Mucosa of stomach (tissue), 1 donor: ENCODE results near the gene ID4.

Source experiments
- H3K27me3 ChIP-seq: one replicate; pipeline ENCODE4 v1.7.0; 2013; ENCODE audit warnings: mild to moderate bottlenecking, low read length; ENCODE audit not compliant: control insufficient read depth, insufficient read depth
- H3K36me3 ChIP-seq: one replicate; pipeline ENCODE4 v1.7.0; 2013; ENCODE audit warnings: low read length; ENCODE audit not compliant: control insufficient read depth, insufficient read depth
- H3K4me1 ChIP-seq: one replicate; pipeline ENCODE4 v1.7.0; 2013; ENCODE audit warnings: mild to moderate bottlenecking, low read length; ENCODE audit not compliant: control insufficient read depth, insufficient read depth
- H3K4me3 ChIP-seq: one replicate; pipeline ENCODE4 v1.7.0; 2013; ENCODE audit warnings: low read length
- H3K9ac ChIP-seq: one replicate; pipeline ENCODE4 v1.7.0; 2013; ENCODE audit warnings: mild to moderate bottlenecking, low read length, moderate library complexity
- H3K9me3 ChIP-seq: one replicate; pipeline ENCODE4 v1.7.0; 2013; ENCODE audit warnings: mild to moderate bottlenecking, low read length, moderate library complexity; ENCODE audit not compliant: control insufficient read depth
- donor health status: Pancreatic carcinoma.

Gene ID4

GRCh38 chr6:19806971-19807396 lies 30.2 kb upstream of the ID4 start:
- H3K27me3 ChIP-seq = no peaks in the 10 kb centered on the region
- H3K4me1 ChIP-seq = peaks cover 26% of the 10 kb centered on the region
- H3K9me3 ChIP-seq = no peaks in the 10 kb centered on the region
- no peaks in the 10 kb centered on the region for H3K36me3 ChIP-seq
- H3K9ac ChIP-seq = no peak overlapping the region
- H3K4me3 ChIP-seq = no peak overlapping the region

DNA sequence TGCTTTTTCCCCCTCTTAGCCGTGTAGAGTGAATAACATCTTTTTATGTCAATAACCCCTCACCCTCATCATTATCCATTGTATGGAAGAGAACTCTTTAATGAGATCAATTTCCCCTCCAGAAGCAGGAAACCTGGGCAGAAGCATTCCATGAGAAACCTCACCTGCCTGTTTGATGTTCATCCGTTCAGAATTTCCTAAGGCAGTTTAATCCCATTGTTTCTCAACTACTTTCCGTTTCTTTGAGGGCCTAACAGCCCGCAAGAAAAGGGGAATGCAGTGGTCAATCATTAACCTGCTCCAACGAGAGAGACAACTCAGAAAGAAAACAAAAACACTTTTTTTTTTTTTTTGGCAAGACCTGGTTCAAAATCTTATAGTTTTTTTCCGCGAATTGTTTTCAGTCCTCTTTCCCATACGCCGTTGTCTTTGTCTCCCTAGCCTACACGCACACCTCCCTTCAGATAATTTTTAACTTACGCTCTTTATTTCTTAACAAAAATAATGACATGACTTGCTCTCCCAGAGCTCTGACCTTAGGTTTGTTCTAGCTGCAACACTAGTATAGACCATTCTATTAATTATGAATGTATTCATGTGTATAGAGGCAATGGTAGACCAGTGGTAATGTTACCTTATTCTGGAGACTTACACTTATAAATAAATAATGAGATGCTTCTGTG lies 25.6 kb upstream of the ID4 start:
- Histone ChIP-seq H3K4me3 (no peak overlapping the region), H3K27me3 (no peaks in the 10 kb centered on the region)

GRCh38 chr6:19812512-19813119 lies 24.6 kb upstream of the ID4 start:
- no peak overlapping the region for H3K9ac ChIP-seq
- H3K4me1 ChIP-seq = no peaks in the 10 kb centered on the region
- H3K36me3 ChIP-seq = no peaks in the 10 kb centered on the region
- H3K9me3 ChIP-seq = no peaks in the 10 kb centered on the region
- H3K27me3 ChIP-seq = no peaks in the 10 kb centered on the region
- H3K4me3 ChIP-seq = no peak overlapping the region

More for the DNA sequence above, 25.6 kb upstream of the ID4 start:
- H3K36me3 ChIP-seq = no peaks in the 10 kb centered on the region
- no peak overlapping the region for H3K9ac ChIP-seq
- no peaks in the 10 kb centered on the region for H3K4me1 ChIP-seq
- no peaks in the 10 kb centered on the region for H3K9me3 ChIP-seq

GRCh38 chr6:19818805-19819204 lies 18.4 kb upstream of the ID4 start:
- H3K36me3 ChIP-seq = no peaks in the 10 kb centered on the region
- H3K4me3 ChIP-seq = no peak overlapping the region
- H3K4me1 ChIP-seq = no peaks in the 10 kb centered on the region
- H3K27me3 ChIP-seq = no peaks in the 10 kb centered on the region
- H3K9me3 ChIP-seq = no peaks in the 10 kb centered on the region
- H3K9ac ChIP-seq = no peak overlapping the region

GRCh38 chr6:19824058-19824807 lies 12.9 kb upstream of the ID4 start:
- Histone ChIP-seq H3K4me3 (no peak overlapping the region), H3K4me1 (no peaks in the 10 kb centered on the region), H3K27me3 (no peaks in the 10 kb centered on the region)

GRCh38 chr6:19827247-19827646 lies 9.9 kb upstream of the ID4 start:
- H3K9me3 ChIP-seq = no peaks in the 10 kb centered on the region
- no peaks in the 10 kb centered on the region for H3K36me3 ChIP-seq
- H3K4me3 ChIP-seq = no peak overlapping the region
- no peaks in the 10 kb centered on the region for H3K4me1 ChIP-seq
- no peaks in the 10 kb centered on the region for H3K27me3 ChIP-seq
- H3K9ac ChIP-seq = no peak overlapping the region

More at GRCh38 chr6:19824058-19824807, 12.9 kb upstream of the ID4 start:
- H3K9ac ChIP-seq = no peak overlapping the region
- no peaks in the 10 kb centered on the region for H3K36me3 ChIP-seq
- H3K9me3 ChIP-seq = no peaks in the 10 kb centered on the region

DNA sequence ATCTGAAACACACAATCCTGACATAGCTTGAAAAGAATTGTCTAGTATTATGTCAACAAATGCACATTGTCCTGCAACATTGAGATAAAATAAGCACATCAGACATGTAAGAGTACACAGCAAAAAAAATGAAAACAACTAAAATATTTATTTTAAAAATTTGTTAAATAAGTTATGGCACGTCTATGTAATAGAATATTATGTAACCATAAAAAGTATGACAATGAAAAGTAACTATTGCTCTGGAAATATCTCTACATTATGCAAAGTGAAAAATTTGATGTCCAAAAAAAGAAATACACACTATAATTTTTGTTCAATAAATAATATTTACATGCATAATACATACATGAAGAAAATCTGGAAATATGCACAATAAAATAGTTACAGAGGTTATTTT lies 9.3 kb upstream of the ID4 start:
- H3K4me1 ChIP-seq = no peaks in the 10 kb centered on the region
- H3K4me3 ChIP-seq = no peak overlapping the region
- no peaks in the 10 kb centered on the region for H3K9me3 ChIP-seq
- H3K36me3 ChIP-seq = no peaks in the 10 kb centered on the region
- H3K9ac ChIP-seq = no peak overlapping the region
- H3K27me3 ChIP-seq = no peaks in the 10 kb centered on the region

DNA sequence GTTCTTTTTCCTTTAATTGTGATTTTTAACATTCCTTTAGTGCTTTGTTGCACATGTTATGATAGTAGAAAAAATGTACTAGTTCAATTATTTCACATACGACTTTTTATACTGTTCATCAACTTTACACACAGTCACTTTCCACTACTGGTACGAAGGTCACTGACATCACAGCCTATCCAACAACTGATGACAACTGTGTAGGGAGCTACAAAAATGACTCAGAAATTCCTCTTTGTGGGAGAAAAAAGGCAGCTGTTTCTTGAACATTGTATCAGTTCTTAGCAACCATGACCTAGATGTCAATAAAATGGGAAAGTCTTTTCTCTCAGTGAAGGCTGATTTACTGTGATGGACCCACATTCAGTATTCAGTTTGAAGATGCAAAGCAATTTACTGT lies 7.0 kb upstream of the ID4 start:
- Histone ChIP-seq H3K9me3 (no peaks in the 10 kb centered on the region), H3K36me3 (no peaks in the 10 kb centered on the region), H3K4me1 (no peaks in the 10 kb centered on the region), H3K4me3 (no peak overlapping the region), H3K27me3 (no peaks in the 10 kb centered on the region), H3K9ac (no peak overlapping the region)

DNA sequence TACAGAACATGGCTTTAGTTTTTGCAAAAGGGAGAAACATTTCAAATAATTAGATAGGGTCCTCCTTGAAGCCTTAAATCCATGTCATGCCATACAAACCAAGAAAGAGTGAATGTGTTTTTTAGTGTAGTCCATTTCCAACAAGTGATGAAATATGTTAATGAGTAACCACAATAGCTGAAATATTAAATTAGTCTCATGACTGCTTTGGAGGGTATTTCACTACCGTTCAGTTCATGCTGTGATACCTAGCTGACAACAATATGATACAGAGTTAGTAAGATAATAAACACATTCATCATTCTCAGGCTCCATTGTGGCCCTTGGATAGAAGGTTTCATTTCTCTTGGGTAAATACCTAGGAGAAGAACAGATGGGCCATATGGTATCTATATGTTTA lies 5.8 kb upstream of the ID4 start:
- H3K27me3 ChIP-seq = no peaks in the 10 kb centered on the region
- no peak overlapping the region for H3K4me3 ChIP-seq
- H3K36me3 ChIP-seq = no peaks in the 10 kb centered on the region
- no peaks in the 10 kb centered on the region for H3K9me3 ChIP-seq
- no peak overlapping the region for H3K9ac ChIP-seq
- no peaks in the 10 kb centered on the region for H3K4me1 ChIP-seq

GRCh38 chr6:19833947-19834346 lies 3.2 kb upstream of the ID4 start:
- Histone ChIP-seq H3K4me3 (no peak overlapping the region), H3K9ac (no peak overlapping the region), H3K9me3 (no peaks in the 10 kb centered on the region), H3K4me1 (no peaks in the 10 kb centered on the region), H3K36me3 (no peaks in the 10 kb centered on the region), H3K27me3 (no peaks in the 10 kb centered on the region)

- H3K9me3 ChIP-seq = no peaks in the 10 kb centered on the region
- no peak overlapping the region for H3K9ac ChIP-seq
- H3K27me3 ChIP-seq = no peaks in the 10 kb centered on the region
- no peak overlapping the region for H3K4me3 ChIP-seq
- no peaks in the 10 kb centered on the region for H3K36me3 ChIP-seq
- H3K4me1 ChIP-seq = no peaks in the 10 kb centered on the region
Measured at GRCh38 chr6:19834858-19835257, 2.3 kb upstream of the ID4 start.

DNA sequence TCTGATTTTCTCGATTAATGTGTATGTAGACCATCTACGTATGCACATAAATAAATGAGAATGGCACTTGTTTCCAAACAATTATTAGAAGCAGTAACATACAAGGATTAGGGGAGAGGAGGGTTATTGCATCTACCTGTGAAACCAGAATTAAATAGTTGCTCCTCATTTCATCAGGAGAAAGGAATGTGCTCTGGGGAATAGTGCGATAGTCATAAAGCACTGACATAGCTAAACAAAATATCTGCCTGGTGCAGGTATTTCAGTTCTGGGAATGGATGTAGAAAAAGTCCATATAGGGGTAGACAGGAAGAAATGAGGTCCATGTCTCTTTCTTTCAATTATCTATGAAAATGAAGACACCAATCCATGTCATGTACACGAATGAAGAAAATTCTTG lies 1.6 kb upstream of the ID4 start:
- no peak overlapping the region for H3K9ac ChIP-seq
- no peaks in the 10 kb centered on the region for H3K27me3 ChIP-seq
- no peaks in the 10 kb centered on the region for H3K9me3 ChIP-seq
- no peaks in the 10 kb centered on the region for H3K36me3 ChIP-seq
- no peak overlapping the region for H3K4me3 ChIP-seq
- H3K4me1 ChIP-seq = no peaks in the 10 kb centered on the region
